OCI-LY1 (cell line): ENCODE results near the gene MARK2.
A peak's percentile ranks its signal among the peaks of the same experiment; 100 is the strongest.

Experiments
- H2AFZ ChIP-seq: fragments of 200-600 bp; sonication (generic), shearing (Covaris generic); 2 replicates; pipeline ENCODE4 v1.6.0; 2014; ENCODE audit warnings: antibody characterized with exemption, mild to moderate bottlenecking, low read length
- H3F3A ChIP-seq: fragments of 200-600 bp; sonication (generic), shearing (Covaris generic); 2 replicates; pipeline ENCODE4 v1.6.0; 2014; ENCODE audit warnings: mild to moderate bottlenecking, antibody characterized with exemption, low read length, moderate library complexity; ENCODE audit not compliant: insufficient read depth
- H3K27ac ChIP-seq: fragments of 200-600 bp; sonication (generic); 2 replicates; pipeline ENCODE4 v1.5.1; 2014; ENCODE audit warnings: low read length, mixed run types, mild to moderate bottlenecking, low read depth; ENCODE audit not compliant: poor library complexity, severe bottlenecking
- H3K27me3 ChIP-seq: fragments of 200-600 bp; sonication (generic); 2 replicates; pipeline ENCODE4 v1.6.0; 2014; ENCODE audit warnings: antibody characterized with exemption, mild to moderate bottlenecking, low read length, moderate library complexity; ENCODE audit not compliant: insufficient read depth
- H3K36me3 ChIP-seq: fragments of 200-600 bp; sonication (generic); 2 replicates; pipeline ENCODE4 v1.6.1; 2014; ENCODE audit warnings: mild to moderate bottlenecking, antibody characterized with exemption, low read length, moderate library complexity, mixed read lengths; ENCODE audit not compliant: insufficient read depth
- H3K4me1 ChIP-seq: fragments of 200-600 bp; sonication (generic); 2 replicates; pipeline ENCODE4 v1.5.1; 2014; ENCODE audit warnings: mild to moderate bottlenecking, low read length, moderate library complexity; ENCODE audit not compliant: insufficient read depth, severe bottlenecking
- H3K4me2 ChIP-seq: fragments of 200-600 bp; sonication (generic), shearing (Covaris generic); 2 replicates; pipeline ENCODE4 v1.6.1; 2014; ENCODE audit warnings: low read length
- H3K4me3 ChIP-seq: fragments of 200-600 bp; sonication (generic); 2 replicates; pipeline ENCODE4 v1.5.1; 2014; ENCODE audit warnings: low read length, low read depth, mild to moderate bottlenecking, mixed read lengths; ENCODE audit not compliant: poor library complexity, severe bottlenecking
- H3K79me2 ChIP-seq: fragments of 200-600 bp; shearing (Covaris generic); 2 replicates; pipeline ENCODE4 v1.6.1; 2016; ENCODE audit warnings: mixed run types, low read length, mixed read lengths; ENCODE audit not compliant: insufficient read depth
- H3K9ac ChIP-seq: fragments of 200-600 bp; sonication (generic), shearing (Covaris generic); 2 replicates; pipeline ENCODE4 v1.6.1; 2014; ENCODE audit warnings: mild to moderate bottlenecking, low read length, mixed read lengths
- H3K9me2 ChIP-seq: fragments of 200-600 bp; sonication (generic), shearing (Covaris generic); 2 replicates; pipeline ENCODE4 v1.6.1; 2014; ENCODE audit warnings: low read depth, mild to moderate bottlenecking, low read length, mixed read lengths
- H3K9me3 ChIP-seq: fragments of 200-600 bp; shearing (Covaris generic); 2 replicates; pipeline ENCODE4 v1.6.1; 2014; ENCODE audit warnings: low read length, mixed read lengths
- H4K20me1 ChIP-seq: fragments of 200-600 bp; sonication (generic), shearing (Covaris generic); 2 replicates; pipeline ENCODE4 v1.6.0; 2016; ENCODE audit warnings: mild to moderate bottlenecking, low read length; ENCODE audit not compliant: insufficient read depth
- EZH2 ChIP-seq: fragments of 200-600 bp; sonication (generic), shearing (Covaris generic); IDR thresholded peaks from 2 replicates; pipeline ENCODE4 v1.8.0; 2017; ENCODE audit warnings: borderline replicate concordance, mixed run types, mild to moderate bottlenecking, antibody characterized with exemption, low read length, moderate library complexity, mixed read lengths
- TF ChIP-seq, protein P1 (sequence below): fragments of 200-600 bp; sonication (generic), shearing (Covaris generic); IDR thresholded peaks from 2 replicates; pipeline ENCODE4 v1.5.1; 2017; ENCODE audit warnings: mild to moderate bottlenecking, antibody characterized with exemption, low read length, moderate library complexity, mixed read lengths

The MARK2 gene

DNA sequence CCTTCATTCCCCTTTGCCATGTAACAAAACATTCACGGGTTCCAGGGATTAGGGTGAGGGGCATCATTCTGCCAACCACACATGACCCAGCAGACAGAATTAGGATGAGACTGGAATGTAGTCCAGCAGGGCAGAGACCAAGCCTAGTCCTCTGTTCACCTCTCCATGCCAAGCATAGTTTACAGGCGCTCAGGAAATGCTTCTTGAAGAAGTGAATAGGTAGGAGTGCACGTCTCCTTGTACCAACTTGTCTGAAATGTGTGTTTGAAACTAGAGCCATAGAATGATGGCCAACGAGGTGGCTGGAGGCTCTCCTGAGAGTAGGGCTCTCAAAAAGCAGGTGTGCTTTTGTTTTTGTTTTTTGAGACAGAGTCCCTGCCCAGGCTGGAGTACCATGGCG, 17.5 kb upstream of the MARK2 start:
- no peak overlapping the region for H3K4me2 ChIP-seq
- H3K9me2 ChIP-seq = no peaks in the 10 kb centered on the region
- no peaks in the 10 kb centered on the region for H3K4me1 ChIP-seq
- no peaks in the 10 kb centered on the region for H4K20me1 ChIP-seq
- no peak overlapping the region for H2AFZ ChIP-seq
- TF ChIP-seq, protein P1, sequence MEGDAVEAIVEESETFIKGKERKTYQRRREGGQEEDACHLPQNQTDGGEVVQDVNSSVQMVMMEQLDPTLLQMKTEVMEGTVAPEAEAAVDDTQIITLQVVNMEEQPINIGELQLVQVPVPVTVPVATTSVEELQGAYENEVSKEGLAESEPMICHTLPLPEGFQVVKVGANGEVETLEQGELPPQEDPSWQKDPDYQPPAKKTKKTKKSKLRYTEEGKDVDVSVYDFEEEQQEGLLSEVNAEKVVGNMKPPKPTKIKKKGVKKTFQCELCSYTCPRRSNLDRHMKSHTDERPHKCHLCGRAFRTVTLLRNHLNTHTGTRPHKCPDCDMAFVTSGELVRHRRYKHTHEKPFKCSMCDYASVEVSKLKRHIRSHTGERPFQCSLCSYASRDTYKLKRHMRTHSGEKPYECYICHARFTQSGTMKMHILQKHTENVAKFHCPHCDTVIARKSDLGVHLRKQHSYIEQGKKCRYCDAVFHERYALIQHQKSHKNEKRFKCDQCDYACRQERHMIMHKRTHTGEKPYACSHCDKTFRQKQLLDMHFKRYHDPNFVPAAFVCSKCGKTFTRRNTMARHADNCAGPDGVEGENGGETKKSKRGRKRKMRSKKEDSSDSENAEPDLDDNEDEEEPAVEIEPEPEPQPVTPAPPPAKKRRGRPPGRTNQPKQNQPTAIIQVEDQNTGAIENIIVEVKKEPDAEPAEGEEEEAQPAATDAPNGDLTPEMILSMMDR = no peak
- TF ChIP-seq EZH2 = no peak
- H3K9ac ChIP-seq = no peak overlapping the region
- H3K4me3 ChIP-seq = no peak overlapping the region
- H3K27ac ChIP-seq = no peak overlapping the region
- H3K27me3 ChIP-seq = no peaks in the 10 kb centered on the region
- H3F3A ChIP-seq = no peaks in the 10 kb centered on the region
- peaks cover 94% of the 10 kb centered on the region for H3K36me3 ChIP-seq
- H3K79me2 ChIP-seq = 0 out of 2 replicates have a peak, but pooled peaks cover 1% of the 10 kb centered on the region
- no peaks in the 10 kb centered on the region for H3K9me3 ChIP-seq

DNA sequence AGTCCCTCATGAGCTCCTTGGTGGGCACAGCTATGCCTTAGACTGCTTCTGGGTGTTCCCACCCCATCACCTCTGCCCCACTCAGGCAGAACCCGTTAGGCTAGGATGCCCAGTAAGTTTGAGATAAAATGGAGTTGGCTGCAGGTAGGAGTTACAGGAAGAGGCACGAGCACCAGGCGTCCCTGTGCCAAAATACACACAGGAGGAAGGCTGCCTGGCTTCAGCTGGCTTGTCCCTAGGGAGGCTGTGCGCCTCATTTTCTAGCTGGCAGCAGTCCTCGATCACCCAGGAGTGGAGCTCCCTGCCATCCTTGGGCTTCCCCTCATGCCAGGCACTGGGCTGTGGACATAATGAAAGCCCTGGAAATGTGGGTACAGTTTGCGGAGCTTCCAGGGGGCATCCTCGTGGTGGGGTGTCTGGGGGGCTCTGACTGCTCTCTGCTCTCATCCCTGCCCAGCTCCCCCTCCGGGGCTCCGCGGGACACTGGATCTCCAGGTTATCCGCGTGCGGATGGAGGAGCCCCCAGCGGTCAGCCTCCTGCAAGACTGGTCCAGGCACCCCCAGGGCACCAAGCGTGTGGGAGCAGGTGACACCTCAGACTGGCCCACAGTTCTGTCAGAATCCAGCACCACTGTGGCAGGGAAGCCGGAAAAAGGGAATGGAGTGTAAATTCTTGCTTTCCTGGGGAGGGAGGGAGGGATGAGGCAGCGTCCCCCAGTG, 12.3 kb upstream of the MARK2 start:
- Histone ChIP-seq H3K9me3 (no peaks in the 10 kb centered on the region), H3K4me2 (no peak overlapping the region), H3K4me3 (no peak overlapping the region), H2AFZ (no peak overlapping the region), H3K27me3 (no peaks in the 10 kb centered on the region), H3K79me2 (no peaks in the 10 kb centered on the region), H3K9ac (no peak overlapping the region), H3K9me2 (no peaks in the 10 kb centered on the region), H3K36me3 (peaks cover 63% of the 10 kb centered on the region), H3K4me1 (no peaks in the 10 kb centered on the region), H3F3A (no peaks in the 10 kb centered on the region), H4K20me1 (no peaks in the 10 kb centered on the region), H3K27ac (no peak overlapping the region)
- TF ChIP-seq EZH2 = no peak
- TF ChIP-seq, protein P1 = no peak

GRCh38 chr11:63829823-63830489, 9.0 kb upstream of the MARK2 start:
- Histone ChIP-seq H3K9me2 (no peaks in the 10 kb centered on the region), H3K27me3 (no peaks in the 10 kb centered on the region), H3F3A (no peaks in the 10 kb centered on the region), H3K4me2 (no peak overlapping the region), H3K9me3 (no peaks in the 10 kb centered on the region), H3K4me1 (no peaks in the 10 kb centered on the region), H3K9ac (no peak overlapping the region), H3K79me2 (no peaks in the 10 kb centered on the region), H3K36me3 (peaks cover 33% of the 10 kb centered on the region), H4K20me1 (no peaks in the 10 kb centered on the region), H3K27ac (no peak overlapping the region), H2AFZ (no peak overlapping the region), H3K4me3 (no peak overlapping the region)
- TF ChIP-seq EZH2 = no peak
- TF ChIP-seq, protein P1 = peak; percentile 56
